HepG2 (cell line): Measurements from ENCODE around the gene PDCD2L. TPM values are rescaled to one million over a fixed set of nuclear protein-coding genes. Genes with fewer than 3 reads are reported as not detected.
A peak's percentile ranks its signal among the peaks of the same experiment; 100 is the strongest.

Experiments
- ADNP ChIP-seq: sonication (generic); formaldehyde crosslinking; IDR thresholded peaks from 2 replicates; pipeline ENCODE4 v1.4.0; 2020; ENCODE audit warnings: missing genetic modification reagents
- AGO1 ChIP-seq: fragments of 200-400 bp; formaldehyde crosslinking; IDR thresholded peaks from 2 replicates; pipeline ENCODE4 v1.6.1; 2017; ENCODE audit warnings: mild to moderate bottlenecking, low read depth, low read length, moderate library complexity; ENCODE audit not compliant: poor library complexity, severe bottlenecking
- CHD4 ChIP-seq: fragments of 200-600 bp; sonication (generic); IDR thresholded peaks from 2 replicates; pipeline ENCODE4 v1.7.0; 2017; ENCODE audit warnings: mild to moderate bottlenecking, low read length, borderline replicate concordance
- HCFC1 ChIP-seq: fragments of 150-350 bp; IDR thresholded peaks from 2 replicates; pipeline ENCODE4 v1.6.1; 2014; ENCODE audit warnings: low read depth, low read length
- HDAC2 ChIP-seq: sonication (generic); formaldehyde crosslinking; IDR thresholded peaks from 2 replicates; pipeline ENCODE4 v1.4.0; 2020; ENCODE audit warnings: missing genetic modification reagents
- HMGA1 ChIP-seq: sonication (generic); formaldehyde crosslinking; conservative IDR thresholded peaks from 2 replicates; pipeline ENCODE4 v1.4.0; 2020; ENCODE audit warnings: missing genetic modification reagents
- IKZF1 ChIP-seq: fragments of 450-650 bp; IDR thresholded peaks from 2 replicates; pipeline ENCODE4 v1.7.1; 2016
- MAFK ChIP-seq, 2 experiments: IDR thresholded peaks in 1 of 2; conservative IDR thresholded peaks in 1 of 2; 2 replicates each; pipeline ENCODE4 v1.6.1; 2011; ENCODE audit warnings: improper control_type of control experiment in 2 of 2, low read length in 2 of 2
- MXD3 ChIP-seq: IDR thresholded peaks from 2 replicates; pipeline ENCODE4 v1.6.1; 2016; ENCODE audit warnings: mild to moderate bottlenecking, missing biosample characterization, missing genetic modification reagents
- NCOR1 ChIP-seq: fragments of 200-600 bp; sonication (generic); IDR thresholded peaks from 2 replicates; pipeline ENCODE4 v1.7.0; 2017; ENCODE audit warnings: antibody characterized with exemption, low read length, borderline replicate concordance
- NKX3-1 ChIP-seq: sonication (generic); formaldehyde crosslinking; IDR thresholded peaks from 2 replicates; pipeline ENCODE4 v1.5.0; 2020; ENCODE audit warnings: missing genetic modification reagents
- NR2F2 ChIP-seq: IDR thresholded peaks from 2 replicates; pipeline ENCODE4 v1.6.1; 2012; ENCODE audit warnings: low read depth, inconsistent platforms, borderline replicate concordance
- RCOR2 ChIP-seq: IDR thresholded peaks from 2 replicates; pipeline ENCODE4 v1.6.1; 2016; ENCODE audit warnings: missing biosample characterization, missing genetic modification reagents
- SIX1 ChIP-seq: sonication (generic); formaldehyde crosslinking; IDR thresholded peaks from 2 replicates; pipeline ENCODE4 v1.4.0; 2020; ENCODE audit warnings: missing genetic modification reagents, borderline replicate concordance
- TGIF2 ChIP-seq: IDR thresholded peaks from 2 replicates; pipeline ENCODE4 v1.6.1; 2016; ENCODE audit warnings: control low read depth, missing compliant biosample characterization
- YEATS4 ChIP-seq: sonication (generic); formaldehyde crosslinking; IDR thresholded peaks from 2 replicates; pipeline ENCODE4 v1.4.0; 2020; ENCODE audit warnings: missing genetic modification reagents, borderline replicate concordance
- ZBTB33 ChIP-seq: sonication (generic); formaldehyde crosslinking; IDR thresholded peaks from 2 replicates; pipeline ENCODE4 v1.4.0; 2020; ENCODE audit warnings: missing genetic modification reagents
- ZBTB7B ChIP-seq: sonication (generic); formaldehyde crosslinking; IDR thresholded peaks from 2 replicates; pipeline ENCODE4 v1.4.0; 2020; ENCODE audit warnings: missing genetic modification reagents
- ZNF142 ChIP-seq: sonication (generic); formaldehyde crosslinking; IDR thresholded peaks from 2 replicates; pipeline ENCODE4 v1.4.0; 2020; ENCODE audit warnings: missing genetic modification reagents
- ZNF224 ChIP-seq: sonication (generic); formaldehyde crosslinking; IDR thresholded peaks from 2 replicates; pipeline ENCODE4 v1.5.0; 2020; ENCODE audit warnings: mild to moderate bottlenecking, missing genetic modification reagents
- ZNF652 ChIP-seq: IDR thresholded peaks from 2 replicates; pipeline ENCODE4 v1.6.1; 2016; ENCODE audit warnings: low read depth, borderline replicate concordance
- ZNF670 ChIP-seq: sonication (generic); formaldehyde crosslinking; IDR thresholded peaks from 2 replicates; pipeline ENCODE4 v1.8.0; 2022; ENCODE audit warnings: mild to moderate bottlenecking, missing genetic modification reagents, borderline replicate concordance
- ZSCAN21 ChIP-seq: sonication (generic); formaldehyde crosslinking; IDR thresholded peaks from 2 replicates; pipeline ENCODE4 v1.8.0; 2022; ENCODE audit warnings: mild to moderate bottlenecking, missing genetic modification reagents, moderate library complexity, borderline replicate concordance
- polyA plus RNA-seq, 8 experiments: library from polyadenylated mRNA; depleted of rRNA in 3 of 8; stranded (reverse) in 7 of 8; unstranded in 1 of 8; fragments of >200 nt; fragmentation: Illumina TruSeq in 4 of 8; extraction: Trizol in 4 of 8; gene quantifications; 2 replicates each; pipeline versions ENCODE4 v1.2.1 to v1.2.3, GENCODE V29; 2011 to 2016; ENCODE audit warnings: low read depth in 4 of 8, missing spikeins in 1 of 8, mixed read lengths in 1 of 8; ENCODE audit not compliant: insufficient read depth in 1 of 8
- total RNA-seq, 5 experiments: library from RNA; depleted of rRNA; stranded (reverse); fragments of >200 nt; fragmentation: Illumina TruSeq; extraction: Trizol; gene quantifications; 2 replicates each; pipeline ENCODE4 v1.2.3, GENCODE V29; 2016; ENCODE audit warnings: low read depth in 1 of 5

The PDCD2L gene
- total and polyA plus RNA-seq, 2 of the 13 experiments (the other 11 are each of a cell fraction or from before 2014, with no cell fraction given): 29.3 to 35.2 TPM

GRCh38 chr19:34359140-34359953, 44.9 kb upstream of the PDCD2L start (continued):
- TF ChIP-seq ZNF142 (CRISPR knock-in tag) (no peak), ZNF670 (CRISPR knock-in tag) (peak; percentile 92; the same call in 1 of the 2 replicates), NCOR1 (no peak), ZSCAN21 (CRISPR knock-in tag) (peak; percentile 89), ZNF652 (CRISPR knock-in tag) (no peak), ZNF224 (CRISPR knock-in tag) (0 out of 2 replicates have a peak, but pooled peaks have one; percentile 17), YEATS4 (CRISPR knock-in tag) (peak; percentile 96; the same call in 1 of the 2 replicates), SIX1 (CRISPR knock-in tag) (no peak), AGO1 (peak; percentile 76), IKZF1 (no peak), ZBTB33 (CRISPR knock-in tag) (no peak), ADNP (CRISPR knock-in tag) (no peak), ZBTB7B (CRISPR knock-in tag) (peak; percentile 50; the same call in 1 of the 2 replicates), MXD3 (no peak), HDAC2 (CRISPR knock-in tag) (peak; percentile 92), RCOR2 (CRISPR knock-in tag) (0 out of 2 replicates have a peak, but pooled peaks have one; percentile 30), NR2F2 (no peak), TGIF2 (CRISPR knock-in tag) (peak; percentile 71), CHD4 (no peak; the same call in 1 of the 2 replicates), MAFK (conservative IDR thresholded peaks at IDR 0.05 in 1 of 2, IDR thresholded peaks at IDR 0.05 in 1 of 2; ENCODE audit: low read length in 2 of 2) (peak; percentile 91 to 99), NKX3-1 (CRISPR knock-in tag) (no peak), HCFC1 (peak; percentile 45; the same call in 1 of the 2 replicates), HMGA1 (CRISPR knock-in tag) (no peak)
